Stimulated activated CD4-positive, alpha-beta T cell treated with anti-CD3 and anti-CD28 coated beads, Interleukin-15, amount 100 ng/mL, for 24 hours (primary cell): ENCODE results near the gene SHROOM2.

Experiments
- DNase-seq: peaks from one replicate; pipeline ENCODE4 v3.0.0-alpha.2; 2020

Gene SHROOM2

DNA sequence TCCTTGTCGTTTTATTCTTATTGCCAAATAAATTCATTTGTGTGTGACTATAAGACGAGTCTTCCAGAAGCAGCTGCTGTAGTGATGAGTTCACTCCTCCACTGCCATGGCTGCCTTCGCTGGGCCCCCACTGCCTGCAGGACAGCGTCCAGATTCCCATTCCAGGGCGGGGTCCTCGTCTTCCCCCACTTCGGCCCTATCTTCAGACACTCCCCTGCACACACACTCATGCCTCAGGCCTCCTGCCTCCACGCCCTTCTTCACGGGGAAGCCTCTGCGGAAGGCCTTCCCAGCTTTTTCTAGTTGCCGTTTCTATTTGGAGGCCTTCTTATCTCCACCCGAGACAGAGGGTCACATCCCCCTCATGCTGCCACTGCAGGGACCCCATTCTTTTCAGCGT lies 80.4 kb downstream of the SHROOM2 start:
- no peak for DNase-seq

DNA sequence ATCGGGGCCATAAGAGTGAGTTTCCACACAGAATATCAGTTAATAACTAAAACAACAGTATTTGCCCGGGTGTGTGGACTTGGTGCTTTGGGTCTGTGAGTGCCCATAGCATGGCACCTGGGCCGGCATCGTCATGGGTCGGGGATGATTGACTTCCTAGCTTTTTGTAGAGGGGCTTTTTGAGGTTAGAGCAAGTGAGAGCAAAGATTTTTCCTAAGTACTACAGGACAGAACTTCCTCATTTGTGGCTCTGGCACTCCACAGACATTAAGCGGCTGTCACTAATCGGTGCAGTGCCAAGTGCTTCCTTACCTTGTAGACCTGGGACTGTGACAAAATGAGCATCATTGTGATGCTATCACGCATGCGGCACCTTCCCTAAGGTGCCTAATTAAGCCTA lies 81.0 kb downstream of the SHROOM2 start:
- DNase-seq, result no peak

DNA sequence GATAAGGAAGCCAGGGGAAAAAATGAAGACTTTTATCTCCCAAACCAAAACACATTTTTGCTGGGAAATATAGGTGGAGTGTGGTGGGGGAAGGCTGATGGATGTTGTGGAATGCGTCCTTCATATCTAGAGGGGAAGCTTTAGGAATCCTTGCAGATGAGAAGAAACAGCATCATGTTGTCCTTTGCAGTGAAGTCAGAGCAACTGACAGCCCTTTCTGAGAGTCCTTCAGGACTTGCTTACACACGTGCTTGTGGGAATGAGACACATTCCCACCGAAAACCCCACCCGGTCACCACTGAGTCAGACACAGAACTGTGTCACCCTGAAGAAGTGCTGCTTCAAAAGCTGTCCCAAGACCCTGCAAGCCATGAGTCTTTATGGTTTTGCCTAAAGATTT lies 81.5 kb downstream of the SHROOM2 start:
- DNase-seq, result no peak

DNA sequence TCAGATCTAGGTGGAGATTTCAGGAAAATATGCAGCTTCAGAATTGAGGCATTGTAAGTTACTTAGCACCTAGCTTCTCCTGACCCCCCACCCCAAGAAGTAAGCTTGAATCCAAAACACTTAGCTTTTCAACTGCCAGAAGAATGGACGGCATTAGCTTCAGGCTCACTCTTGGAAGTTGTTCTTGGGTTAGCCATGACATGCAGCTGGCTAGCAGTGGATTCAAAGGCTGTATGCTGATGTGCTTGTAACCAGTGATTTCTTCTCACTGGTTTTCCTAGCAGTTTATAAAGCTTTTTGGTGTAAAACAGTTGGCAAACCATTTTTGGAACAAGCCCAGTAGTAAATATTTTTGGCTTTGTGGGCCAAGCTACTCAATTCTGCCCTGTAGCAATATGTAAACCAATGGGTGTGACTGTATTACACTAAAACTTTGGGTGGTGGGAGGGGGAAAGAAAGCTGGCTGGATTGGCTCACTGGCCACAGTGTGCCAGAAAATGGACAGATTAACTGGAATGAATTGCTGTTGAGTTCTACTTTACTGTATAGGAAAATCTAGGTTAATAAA lies 85.6 kb downstream of the SHROOM2 start:
- no peak for DNase-seq

DNA sequence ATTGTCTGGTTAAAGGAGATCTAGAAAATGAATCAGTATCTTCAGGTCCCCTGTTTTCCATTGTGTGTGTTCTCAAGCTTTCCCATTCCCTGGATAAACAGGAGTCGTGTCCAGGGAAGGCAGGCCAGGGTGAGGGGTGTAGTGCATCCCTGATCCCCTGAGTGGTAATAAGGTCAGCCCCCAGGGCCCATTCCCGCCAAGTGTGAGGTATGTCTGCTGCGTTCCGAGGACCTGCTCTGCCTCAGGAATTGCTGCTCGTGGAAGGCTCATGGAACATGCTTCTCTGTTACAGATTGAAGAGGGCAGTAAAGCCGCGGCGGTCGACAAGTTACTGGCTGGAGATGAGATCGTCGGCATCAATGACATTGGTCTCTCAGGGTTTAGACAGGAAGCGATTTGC lies 87.1 kb downstream of the SHROOM2 start:
- no peak for DNase-seq

DNA sequence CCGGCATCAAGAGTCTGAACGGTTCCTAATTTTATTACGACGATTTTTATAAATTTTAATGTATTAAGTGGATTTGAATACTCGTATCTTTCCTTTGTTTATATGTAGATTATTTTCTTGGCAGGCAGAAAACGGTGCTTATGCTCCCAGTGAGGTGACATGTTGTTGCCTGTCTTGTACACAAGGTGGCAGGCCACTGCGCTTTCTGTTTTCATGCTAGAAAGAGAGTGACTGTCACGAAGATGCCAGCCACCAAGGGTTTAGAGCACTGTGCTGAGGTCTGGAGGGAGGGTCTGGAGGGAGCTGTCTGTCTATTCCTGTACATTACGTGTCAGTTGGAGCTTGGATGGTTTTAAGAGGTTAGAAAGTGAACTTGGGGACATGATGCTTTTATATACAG lies 87.7 kb downstream of the SHROOM2 start:
- DNase-seq, result peak; percentile 59

DNA sequence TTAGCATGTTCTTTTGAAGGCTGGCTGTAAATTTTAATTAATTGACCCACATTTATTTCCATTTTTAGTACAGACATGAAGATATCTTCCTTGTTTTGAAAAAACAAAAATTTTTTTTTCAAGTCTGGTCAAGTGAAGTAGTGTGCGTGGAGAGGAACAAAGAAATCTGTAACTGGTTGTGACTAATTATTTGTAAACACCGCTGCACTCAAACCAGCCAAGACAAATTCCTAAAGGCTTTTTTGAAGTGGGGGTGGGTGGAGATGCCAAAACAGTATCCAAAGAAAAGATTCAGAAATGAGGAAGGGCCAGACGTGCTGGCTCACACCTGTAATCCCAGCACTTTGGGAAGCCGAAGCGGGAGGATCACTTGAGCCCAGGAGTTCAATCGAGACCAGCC lies 88.3 kb downstream of the SHROOM2 start:
- no peak for DNase-seq

DNA sequence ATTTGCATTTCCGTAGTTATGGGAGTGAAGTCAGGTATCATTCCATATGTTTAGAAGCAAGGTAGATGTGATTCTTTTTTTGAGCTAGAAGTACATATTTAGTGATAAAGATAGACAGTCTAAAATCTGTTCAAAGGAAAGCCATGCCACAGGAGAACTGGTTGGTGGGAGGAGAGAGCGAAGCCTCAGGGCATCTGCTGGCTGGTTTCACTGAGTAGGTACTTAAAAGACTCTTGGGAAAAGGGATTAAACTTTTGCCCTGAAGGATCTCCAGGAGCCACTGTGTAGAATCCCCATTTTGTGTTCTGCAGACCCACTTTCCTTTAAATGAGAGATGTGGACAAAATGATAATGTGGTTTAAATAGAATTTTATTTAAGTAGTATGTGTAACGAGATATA lies 89.6 kb downstream of the SHROOM2 start:
- DNase-seq, result no peak

DNA sequence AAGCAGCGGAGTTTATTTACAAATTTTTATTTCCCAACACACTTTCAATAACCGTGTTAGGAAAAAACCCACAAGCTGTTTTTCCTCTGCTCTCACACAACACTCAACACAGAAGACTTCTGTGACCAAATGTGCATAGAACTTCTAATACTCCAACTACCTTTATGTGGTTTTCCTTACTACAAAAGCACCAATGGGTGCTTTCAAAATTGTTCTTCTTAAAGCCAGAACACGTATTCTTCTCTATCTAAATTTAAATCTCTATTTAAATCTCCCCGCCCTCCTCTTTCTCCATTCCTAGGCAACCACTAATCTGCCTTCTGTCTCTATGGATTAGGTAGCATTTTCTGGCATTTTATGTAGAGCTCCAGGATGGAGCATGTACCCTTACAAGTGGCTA lies 90.0 kb downstream of the SHROOM2 start:
- no peak for DNase-seq

DNA sequence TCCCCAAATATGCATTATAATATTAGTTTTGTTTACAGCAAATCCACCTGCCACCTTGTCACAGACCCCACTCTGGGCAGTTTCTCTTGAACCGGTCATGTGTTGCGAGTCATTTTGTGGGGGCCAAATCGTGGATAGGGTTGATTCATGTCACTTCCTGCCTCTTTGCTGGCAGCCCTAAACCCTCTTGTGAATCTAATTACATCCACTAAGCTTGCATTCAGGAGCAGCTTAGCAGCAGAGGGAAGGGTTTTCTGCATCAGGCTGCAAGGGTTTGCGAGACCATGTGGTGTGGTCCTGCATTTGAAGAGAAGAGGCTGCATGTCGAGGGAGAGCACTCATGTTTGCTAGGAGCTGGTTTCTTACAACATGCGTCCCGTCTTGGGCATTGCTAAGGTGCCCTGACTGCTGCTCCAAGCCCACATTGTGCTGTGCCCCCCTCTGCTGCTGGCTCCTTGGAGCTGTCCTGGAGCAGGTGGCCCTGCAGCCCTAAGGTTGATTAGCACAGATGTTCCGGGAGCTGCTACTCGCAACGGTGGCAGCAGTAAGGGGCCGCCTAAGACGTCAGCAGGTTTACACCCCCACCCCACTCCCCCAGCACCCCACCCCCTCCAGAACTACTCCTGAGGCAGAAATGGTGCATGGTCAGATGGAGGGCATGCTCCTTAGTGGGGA lies 92.1 kb downstream of the SHROOM2 start:
- DNase-seq, result no peak

DNA sequence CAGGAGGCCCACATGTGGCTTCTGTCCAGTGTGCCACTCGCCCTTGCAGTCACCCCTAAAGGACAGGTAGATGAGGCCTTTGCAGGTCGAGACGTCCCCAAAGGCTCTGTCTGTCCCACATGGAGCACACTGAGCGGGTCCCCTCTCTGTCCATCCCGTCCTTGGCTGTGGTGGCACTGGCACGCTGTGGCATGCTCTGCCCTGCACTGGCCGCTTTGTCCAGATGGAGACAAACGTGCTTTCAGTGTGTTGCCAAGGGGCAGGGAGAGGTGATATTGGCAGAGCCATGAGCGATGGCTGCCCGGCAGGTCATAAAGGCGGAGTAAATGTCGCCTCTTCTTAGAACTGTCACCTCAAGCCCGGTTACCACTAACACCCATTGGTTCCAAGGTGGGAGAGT lies 94.0 kb downstream of the SHROOM2 start:
- DNase-seq, result no peak

DNA sequence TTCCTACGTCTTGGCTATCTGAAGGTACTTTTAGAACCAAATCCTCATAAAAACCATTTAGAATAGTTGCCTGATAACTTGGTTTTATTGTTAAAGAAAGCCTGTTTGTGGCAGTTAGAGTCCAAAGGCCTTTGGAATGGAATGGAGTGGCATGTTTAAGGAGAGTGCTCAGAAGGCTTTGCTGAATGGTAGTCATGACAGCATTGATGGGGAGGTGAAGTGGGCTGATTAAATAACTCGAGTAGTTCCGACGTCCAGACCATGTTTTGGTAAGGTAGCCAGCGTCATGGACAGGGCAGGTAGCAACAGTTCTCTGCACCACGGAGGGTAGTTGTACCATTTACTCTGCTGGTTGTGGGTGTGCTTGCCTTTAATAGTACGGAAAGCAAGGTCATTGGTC lies 94.6 kb downstream of the SHROOM2 start:
- no peak for DNase-seq

DNA sequence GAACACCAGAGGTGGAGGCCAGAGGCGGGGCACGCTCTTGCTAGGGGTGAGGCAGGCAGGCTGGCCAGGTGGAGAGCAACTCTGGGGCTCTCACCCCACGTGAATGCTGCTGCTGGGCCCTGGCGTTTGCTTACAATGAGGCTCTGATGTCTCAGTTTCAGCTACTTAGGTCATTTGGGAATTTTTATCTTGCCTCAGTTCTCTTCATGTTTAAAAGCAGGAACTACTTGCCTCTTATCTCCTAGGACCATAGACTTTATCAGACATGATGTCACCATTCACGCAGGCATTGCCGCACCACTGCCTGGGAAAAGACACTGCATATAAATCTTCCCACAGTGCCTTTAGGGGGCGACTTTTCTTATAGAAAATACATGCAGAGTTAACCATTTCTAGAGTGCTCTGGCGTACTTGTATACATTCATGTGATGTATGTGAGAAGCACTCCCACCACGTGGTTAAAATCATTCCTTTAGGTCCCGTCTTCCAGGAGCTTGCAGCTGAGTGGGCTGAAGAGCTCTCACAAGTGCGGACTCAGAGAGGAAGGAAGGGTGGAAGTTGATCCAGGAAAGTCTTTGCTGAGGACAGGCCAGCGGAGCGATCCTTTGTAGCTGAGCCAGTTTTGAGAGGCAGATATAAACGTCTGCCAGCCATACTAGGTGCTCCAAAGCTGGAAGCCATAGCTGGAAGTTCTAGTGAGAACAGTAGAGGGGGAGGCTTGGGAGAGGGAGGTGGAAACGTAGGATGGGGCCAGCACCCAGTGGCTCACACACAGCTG lies 96.6 kb downstream of the SHROOM2 start:
- no peak for DNase-seq

DNA sequence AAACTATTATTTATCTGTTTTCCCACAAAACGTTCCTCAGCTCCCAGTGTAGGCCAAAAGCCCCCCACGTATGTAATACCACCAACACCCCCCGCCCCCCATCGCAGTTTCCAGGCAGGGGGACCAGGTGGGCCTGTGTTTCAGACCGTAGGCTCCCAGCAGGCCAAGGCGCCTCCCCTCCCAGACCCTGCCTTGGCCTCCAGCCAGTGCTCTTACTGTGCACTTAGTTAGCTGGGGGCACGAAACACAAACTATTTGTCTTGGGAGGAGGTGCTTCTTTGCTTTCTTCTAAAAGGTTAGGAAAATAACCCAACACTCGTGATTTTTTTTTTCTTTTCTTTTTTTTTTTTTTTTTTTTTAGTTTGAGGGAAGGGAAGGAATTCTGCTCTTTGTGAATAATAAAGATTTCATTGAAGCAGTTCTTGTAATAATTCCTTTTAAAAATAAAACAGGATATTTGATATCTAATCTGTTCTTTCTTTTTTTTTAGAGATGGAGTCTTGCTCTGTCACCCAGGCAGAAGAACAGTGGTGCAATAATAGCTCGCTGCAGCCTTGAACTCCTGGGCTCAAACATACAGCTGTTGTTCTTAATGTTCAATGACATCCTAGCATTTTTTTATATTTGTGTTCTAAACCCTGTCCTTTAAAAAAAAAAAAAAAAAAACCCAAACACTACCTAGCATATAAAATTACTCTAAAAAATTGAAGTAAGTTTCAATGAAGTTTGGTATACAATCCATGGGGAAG lies 98.0 kb downstream of the SHROOM2 start:
- DNase-seq, result no peak

DNA sequence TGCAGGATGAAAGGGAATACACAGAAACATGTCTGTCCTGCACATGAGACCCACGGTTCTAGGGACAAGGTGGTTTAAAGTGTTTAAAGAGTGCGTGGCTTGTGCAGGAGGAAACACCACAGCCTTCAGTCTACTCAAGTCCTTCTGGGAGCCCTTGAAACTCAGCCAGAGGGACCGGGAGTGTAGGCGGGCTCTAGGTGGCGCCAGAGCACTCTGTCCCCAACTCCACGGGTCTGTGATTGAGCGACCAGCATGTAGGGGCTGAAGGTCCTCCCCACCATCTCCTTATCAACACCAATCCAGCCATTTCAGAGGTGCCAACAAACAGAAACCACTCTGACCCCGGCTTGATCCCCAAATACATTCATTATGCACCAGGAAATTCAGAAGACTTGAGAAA lies 98.9 kb downstream of the SHROOM2 start:
- DNase-seq, result peak; percentile 67

DNA sequence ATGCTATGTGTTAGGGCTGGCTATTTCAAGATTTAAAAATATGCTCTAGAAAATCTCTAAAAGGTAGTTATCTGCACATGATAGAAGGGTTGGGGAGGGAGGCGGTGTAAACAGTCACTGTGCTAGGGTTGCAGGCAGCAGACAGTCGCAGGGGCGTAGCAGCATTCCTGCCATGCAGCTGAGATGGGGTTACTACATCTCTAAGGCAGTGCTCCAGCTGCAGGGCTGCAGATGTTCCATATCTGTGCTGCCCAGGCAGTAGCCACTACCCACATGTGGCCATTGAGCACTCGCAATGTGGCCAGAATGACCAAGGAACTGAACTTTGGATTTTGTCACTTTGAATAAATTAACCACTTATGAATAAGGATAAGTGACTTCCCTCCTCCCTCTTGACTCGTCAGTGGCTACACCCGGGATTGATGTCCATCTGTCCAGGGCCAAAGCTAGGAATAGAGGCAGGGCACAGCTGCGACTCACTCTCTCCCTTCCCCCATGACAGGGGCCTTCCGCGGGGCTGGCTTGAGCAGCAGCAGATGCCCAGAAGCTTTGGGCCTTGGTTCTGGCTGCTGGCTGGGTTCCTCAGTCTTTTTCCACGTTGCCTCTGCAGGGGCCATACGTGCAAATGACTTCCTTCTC lies 101.5 kb downstream of the SHROOM2 start:
- no peak for DNase-seq

DNA sequence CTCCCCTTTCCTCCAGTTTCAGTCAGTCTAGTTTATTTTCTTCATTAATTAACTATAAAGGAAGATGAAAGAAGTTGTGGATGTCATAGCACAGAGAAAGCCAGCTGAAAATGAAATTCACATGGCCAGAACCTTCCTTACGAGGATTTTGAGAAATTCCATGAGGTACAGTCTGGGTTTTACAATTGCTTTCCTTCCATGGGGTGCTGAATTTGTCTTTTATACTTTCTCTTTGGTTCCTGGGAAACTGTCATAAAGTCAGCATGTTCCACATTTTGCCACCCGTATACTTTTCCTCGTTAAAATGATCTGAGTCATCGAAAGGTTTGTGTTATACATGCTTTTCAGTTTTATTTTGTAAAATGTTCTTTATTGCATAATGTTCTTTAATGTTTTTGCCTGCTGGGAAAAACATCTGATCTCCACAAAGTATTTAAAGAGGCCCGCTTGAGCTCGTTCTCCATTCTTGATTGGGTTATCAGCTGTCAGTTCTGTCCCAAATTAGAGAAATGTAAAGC lies 102.8 kb downstream of the SHROOM2 start:
- no peak for DNase-seq

DNA sequence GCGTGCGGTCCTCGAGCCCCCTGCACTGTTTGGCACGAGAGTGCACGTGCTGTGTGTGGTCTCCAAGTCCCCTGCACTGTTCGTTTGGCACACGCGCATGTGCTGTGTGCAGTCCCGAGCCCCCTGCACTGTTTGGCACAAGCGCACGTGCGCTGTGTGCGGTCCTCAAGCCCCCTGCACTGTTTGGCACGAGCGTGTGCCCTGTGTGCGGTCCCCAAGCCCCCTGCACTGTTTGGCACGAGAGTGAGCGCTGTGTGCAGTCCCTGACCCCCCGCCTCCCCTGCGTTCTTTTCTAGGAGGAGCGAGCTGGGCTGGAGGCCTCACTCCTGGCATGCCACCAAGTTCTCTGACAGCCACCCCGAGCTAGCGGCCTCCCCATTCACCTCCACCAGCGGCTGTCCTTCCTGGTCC lies 104.5 kb downstream of the SHROOM2 start:
- no peak for DNase-seq

DNA sequence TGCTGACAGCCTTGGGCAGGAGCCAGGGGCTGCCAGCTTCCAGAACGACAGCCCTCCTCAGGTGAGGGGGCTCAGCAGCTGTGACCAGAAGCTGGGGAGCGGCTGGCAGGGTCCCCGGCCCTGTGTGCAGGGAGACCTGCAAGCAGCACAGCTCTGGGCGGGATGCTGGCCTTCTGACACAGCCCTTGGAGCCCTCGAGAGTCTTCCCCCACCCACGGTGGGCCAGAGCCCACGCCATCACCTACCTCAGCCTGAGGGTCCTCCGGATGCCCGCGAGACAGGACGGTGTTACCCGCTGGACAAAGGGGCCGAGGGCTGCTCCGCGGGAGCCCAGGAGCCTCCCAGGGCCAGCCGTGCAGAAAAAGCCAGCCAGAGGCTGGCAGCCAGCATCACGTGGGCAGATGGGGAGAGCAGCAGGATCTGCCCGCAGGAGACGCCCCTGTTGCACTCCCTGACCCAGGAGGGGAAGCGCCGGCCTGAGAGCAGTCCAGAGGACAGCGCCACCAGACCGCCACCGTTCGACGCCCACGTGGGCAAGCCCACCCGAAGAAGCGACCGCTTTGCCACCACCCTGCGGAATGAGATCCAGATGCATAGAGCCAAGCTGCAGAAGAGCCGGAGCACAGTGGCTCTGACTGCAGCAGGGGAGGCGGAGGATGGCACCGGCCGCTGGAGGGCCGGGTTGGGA lies 109.1 kb downstream of the SHROOM2 start:
- DNase-seq, result no peak

DNA sequence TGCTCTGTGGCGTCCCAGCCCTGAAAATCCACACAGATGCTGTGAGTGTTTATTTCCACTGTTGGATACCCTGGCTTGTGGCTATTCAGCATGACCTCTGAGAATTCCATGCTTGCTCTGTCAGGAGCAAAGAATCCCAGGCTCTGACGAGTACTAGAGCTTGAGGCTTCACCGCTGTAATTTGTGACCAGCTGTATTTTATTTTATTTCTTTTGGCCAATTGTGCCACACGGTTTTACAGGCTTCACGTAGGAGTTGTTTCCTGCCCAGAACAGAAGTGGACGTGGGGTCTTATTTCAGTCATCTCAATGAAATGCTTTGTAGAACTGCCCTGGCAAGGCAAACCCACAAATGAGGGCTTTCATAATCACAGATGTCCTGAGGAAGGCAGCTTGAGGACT lies 111.5 kb downstream of the SHROOM2 start:
- DNase-seq, result no peak

DNA sequence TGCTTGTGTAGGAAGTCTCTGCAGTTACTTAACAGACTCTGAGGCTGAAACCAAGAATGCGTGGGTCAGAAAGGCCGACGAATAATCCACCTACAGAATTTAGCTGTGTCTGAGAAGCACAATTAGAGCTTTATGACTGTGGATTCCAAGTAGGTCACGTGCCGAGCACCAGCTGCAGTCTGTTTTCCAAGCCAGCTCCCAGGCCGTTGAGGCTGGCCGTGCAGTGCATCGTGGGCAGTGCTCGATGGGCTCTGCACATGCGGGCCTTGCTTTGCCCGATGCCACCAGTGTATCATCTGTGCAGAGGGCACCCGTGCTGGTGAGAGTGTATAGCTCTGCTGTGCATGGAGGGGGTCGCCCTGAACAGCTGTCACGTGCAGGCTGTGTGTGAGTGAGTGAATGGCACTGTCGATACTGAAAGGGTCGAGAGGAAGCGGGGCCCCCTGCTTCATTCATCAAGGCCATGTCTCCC lies 113.4 kb downstream of the SHROOM2 start:
- DNase-seq, result peak; percentile 26

DNA sequence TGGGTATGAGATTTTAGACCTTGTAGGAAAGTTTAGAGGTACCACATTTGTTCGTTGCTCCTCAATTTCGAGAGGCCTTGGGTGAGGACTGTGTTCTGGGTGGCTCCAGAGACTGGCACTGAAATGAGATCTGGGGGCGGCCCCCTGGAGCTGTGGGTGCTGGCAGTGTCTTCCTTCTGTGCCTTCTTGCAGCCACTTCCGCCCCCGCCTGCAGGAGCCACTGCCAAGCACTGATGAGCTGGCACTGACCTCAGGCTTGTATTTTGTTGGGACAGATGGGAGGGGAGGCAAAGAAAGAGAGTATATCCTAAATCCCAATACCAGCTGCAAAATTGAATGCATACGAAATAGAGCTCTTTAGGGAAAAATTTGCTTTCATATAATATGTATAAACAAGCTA lies 116.4 kb downstream of the SHROOM2 start:
- no peak for DNase-seq
